ENCODE results near the gene TTC7B.

DNA sequence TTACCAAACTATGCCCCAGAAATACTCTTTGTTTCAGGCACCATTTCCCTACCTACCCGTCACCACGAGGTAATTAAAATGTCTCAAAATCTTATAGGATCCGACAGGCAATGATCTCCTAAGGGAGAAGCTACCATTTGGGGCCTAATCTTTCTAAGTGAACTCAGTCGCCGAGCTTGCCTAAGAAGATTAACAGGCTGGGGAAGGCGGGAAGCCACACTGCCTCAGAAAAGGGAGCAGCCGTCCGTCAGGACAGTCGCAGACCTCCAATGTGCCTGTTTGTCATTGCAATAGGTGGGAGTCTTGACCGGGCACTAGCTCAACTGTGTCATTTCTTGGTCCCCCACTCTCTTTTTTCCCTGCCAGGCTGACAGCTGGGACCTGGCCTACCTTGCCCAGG lies 4.6 kb downstream of the TTC7B start:
- TF ChIP-seq, protein P1, sequence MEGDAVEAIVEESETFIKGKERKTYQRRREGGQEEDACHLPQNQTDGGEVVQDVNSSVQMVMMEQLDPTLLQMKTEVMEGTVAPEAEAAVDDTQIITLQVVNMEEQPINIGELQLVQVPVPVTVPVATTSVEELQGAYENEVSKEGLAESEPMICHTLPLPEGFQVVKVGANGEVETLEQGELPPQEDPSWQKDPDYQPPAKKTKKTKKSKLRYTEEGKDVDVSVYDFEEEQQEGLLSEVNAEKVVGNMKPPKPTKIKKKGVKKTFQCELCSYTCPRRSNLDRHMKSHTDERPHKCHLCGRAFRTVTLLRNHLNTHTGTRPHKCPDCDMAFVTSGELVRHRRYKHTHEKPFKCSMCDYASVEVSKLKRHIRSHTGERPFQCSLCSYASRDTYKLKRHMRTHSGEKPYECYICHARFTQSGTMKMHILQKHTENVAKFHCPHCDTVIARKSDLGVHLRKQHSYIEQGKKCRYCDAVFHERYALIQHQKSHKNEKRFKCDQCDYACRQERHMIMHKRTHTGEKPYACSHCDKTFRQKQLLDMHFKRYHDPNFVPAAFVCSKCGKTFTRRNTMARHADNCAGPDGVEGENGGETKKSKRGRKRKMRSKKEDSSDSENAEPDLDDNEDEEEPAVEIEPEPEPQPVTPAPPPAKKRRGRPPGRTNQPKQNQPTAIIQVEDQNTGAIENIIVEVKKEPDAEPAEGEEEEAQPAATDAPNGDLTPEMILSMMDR (IDR thresholded peaks at IDR 0.05): no peak
- TF ChIP-seq POLR2A (IDR thresholded peaks at IDR 0.05): no peak

Measured in esophagus squamous epithelium (tissue), 4 donors.